GM12878 (cell line): ENCODE measurements around the gene PTX4. TPM values are rescaled to one million over a fixed set of nuclear protein-coding genes. Genes with fewer than 3 reads are reported as not detected.

Experiments used
- ATAC-seq: fragments of 200-7000 bp; cut with Tn5 transposase; 3 replicates; pipeline ENCODE4 v1.9.1; 2020; ENCODE audit warnings: mild to moderate bottlenecking, moderate library complexity
- BruUV-seq: library from RNA; stranded (reverse); fragments of 400-500 nt; replicated peaks from 2 replicates; lab custom pipeline; 2021; lab: Mats Ljungman, UMichigan
- CTCF ChIA-PET: fragments of 300-600 bp; sonication (Branson Sonifier 250); formaldehyde crosslinking; extraction: SDS; loops from one replicate; lab custom pipeline; 2021; ENCODE audit warnings: inconsistent platforms; lab: Yijun Ruan, JAX
- POLR2A ChIA-PET: fragments of 350-600 bp; formaldehyde crosslinking; extraction: SDS; loops from one replicate; lab custom pipeline; 2021; ENCODE audit warnings: inconsistent platforms; lab: Charles Lee
- RAD21 ChIA-PET: fragments of 300-600 bp; sonication (Branson Sonifier 250); formaldehyde crosslinking; loops from one replicate; lab custom pipeline; 2023; ENCODE audit warnings: antibody characterized with exemption; ENCODE audit not compliant: unreplicated experiment; lab: Charles Lee
- SMC1A ChIA-PET: fragments of 300-600 bp; sonication (Branson Sonifier 250); formaldehyde crosslinking; loops from one replicate; lab custom pipeline; 2023; ENCODE audit not compliant: unreplicated experiment, uncharacterized antibody; lab: Charles Lee
- DNase-seq: peaks from one replicate; pipeline ENCODE4 v3.0.0-alpha.2; 2011; ENCODE audit warnings: low read depth, low spot score
- FAIRE-seq: peaks from 3 replicates; lab custom pipeline; 2011; peaks lifted over from hg19 to GRCh38; lab: Jason Lieb, UNC
- H2AFZ ChIP-seq: 2 replicates; pipeline ENCODE4 v1.6.0; 2011; ENCODE audit warnings: low read depth, low read length, control low read depth; ENCODE audit not compliant: control insufficient read depth
- H3K27ac ChIP-seq: 2 replicates; pipeline ENCODE4 v1.5.1; 2011; ENCODE audit warnings: control low read depth; ENCODE audit not compliant: control insufficient read depth, insufficient read depth
- H3K27me3 ChIP-seq, 2 experiments: replicated peaks in 1 of 2; 2 replicates each; pipeline versions ENCODE4 v1.6.0 to v1.6.1; 2011; ENCODE audit warnings: low read length in 1 of 2; ENCODE audit not compliant: control insufficient read depth in 2 of 2, insufficient read depth in 2 of 2
- H3K36me3 ChIP-seq, 2 experiments: 2 replicates each; pipeline ENCODE4 v1.5.1; 2011; ENCODE audit warnings: low read length in 1 of 2; ENCODE audit not compliant: control insufficient read depth in 2 of 2, insufficient read depth in 2 of 2
- H3K4me1 ChIP-seq: 2 replicates; pipeline ENCODE4 v1.6.1; 2011; ENCODE audit warnings: mild to moderate bottlenecking, low read length, moderate library complexity, mixed read lengths; ENCODE audit not compliant: control insufficient read depth, insufficient read depth
- H3K4me2 ChIP-seq: 2 replicates; pipeline ENCODE4 v1.6.0; 2011; ENCODE audit warnings: control low read depth; ENCODE audit not compliant: control insufficient read depth, insufficient read depth
- H3K4me3 ChIP-seq: fragments of 200-600 bp; sonication (generic); 2 replicates; pipeline ENCODE4 v1.5.1; 2016
- H3K79me2 ChIP-seq: 2 replicates; pipeline ENCODE4 v1.6.0; 2011; ENCODE audit warnings: low read length; ENCODE audit not compliant: control insufficient read depth, insufficient read depth
- H3K9ac ChIP-seq: 2 replicates; pipeline ENCODE4 v1.8.0; 2011; ENCODE audit warnings: low read length, control low read depth, mixed read lengths; ENCODE audit not compliant: control insufficient read depth, insufficient read depth
- H3K9me3 ChIP-seq: replicated peaks from 3 replicates; pipeline ENCODE4 v1.5.1; 2011; ENCODE audit warnings: mild to moderate bottlenecking, low read length; ENCODE audit not compliant: control insufficient read depth, insufficient read depth
- H4K20me1 ChIP-seq: 2 replicates; pipeline ENCODE4 v1.6.0; 2011; ENCODE audit not compliant: control insufficient read depth, insufficient read depth
- BACH1 ChIP-seq: fragments of 450-650 bp; IDR thresholded peaks from 2 replicates; pipeline ENCODE4 v1.6.1; 2017; ENCODE audit warnings: mild to moderate bottlenecking, borderline replicate concordance
- NBN ChIP-seq: fragments of 450-650 bp; IDR thresholded peaks from 2 replicates; pipeline ENCODE4 v1.6.1; 2016
- NR2F1 ChIP-seq: fragments of 450-650 bp; conservative IDR thresholded peaks from 2 replicates; pipeline ENCODE4 v1.6.1; 2017; ENCODE audit warnings: mild to moderate bottlenecking
- POLR2A ChIP-seq: IDR thresholded peaks from 2 replicates; pipeline ENCODE4 v1.6.1; 2011; ENCODE audit warnings: low read depth, mild to moderate bottlenecking, low read length
- RB1 ChIP-seq: fragments of 450-650 bp; formaldehyde crosslinking; IDR thresholded peaks from 2 replicates; pipeline ENCODE4 v1.6.1; 2017; ENCODE audit warnings: mild to moderate bottlenecking, borderline replicate concordance
- RUNX3 ChIP-seq: IDR thresholded peaks from 2 replicates; pipeline ENCODE4 v1.6.1; 2012; ENCODE audit warnings: low read length, inconsistent platforms
- ZNF24 ChIP-seq: fragments of 450-650 bp; IDR thresholded peaks from 2 replicates; pipeline ENCODE4 v1.6.1; 2017; ENCODE audit warnings: antibody characterized with exemption, mild to moderate bottlenecking
- WGBS: methylation state at CpG from one replicate; pipeline ENCODE4 v1.1.6; 2016; ENCODE audit warnings: low lambda C conversion rate; ENCODE audit not compliant: insufficient replicate concordance, insufficient coverage; ENCODE audit errors: missing lambda C conversion rate; 5-methylcytosine and 5-hydroxymethylcytosine counted together
- in situ Hi-C: fragments of 300-500 bp; cut with MboI; formaldehyde crosslinking; loops from 9 replicates; pipeline ENCODE4 v1.14.3; 2018; ENCODE audit warnings: mixed read lengths
- intact Hi-C: fragments of 100-400 bp; cut with micrococcal nuclease; formaldehyde crosslinking; loops from one replicate; pipeline ENCODE4 v1.14.2; 2022; ENCODE audit not compliant: unreplicated experiment
- polyA plus RNA-seq, 11 experiments: library from polyadenylated mRNA; depleted of rRNA in 4 of 11; unstranded in 6 of 11; stranded (reverse) in 5 of 11; fragments of >200 nt; fragmentation: Nextera tagmentation in 4 of 11; fragmentation: Illumina TruSeq in 1 of 11; extraction: Ambion mirVana in 4 of 11; extraction: Trizol in 1 of 11; gene quantifications; 1 replicate in 1 of 11; 2 replicates in 10 of 11; pipeline versions ENCODE4 v1.2.1 to v1.2.3, GENCODE V29; 2011 to 2016; ENCODE audit warnings: inconsistent platforms in 2 of 11, missing spikeins in 2 of 11, low read depth in 1 of 11
- total RNA-seq, 4 experiments: library from RNA; depleted of rRNA in 3 of 4; stranded (reverse); fragments of >200 nt in 3 of 4; fragmentation: Illumina TruSeq in 1 of 4; extraction: Trizol in 1 of 4; gene quantifications; 2 replicates each; pipeline versions ENCODE4 v1.2.1 to v1.2.3, GENCODE V29; 2013 to 2021

Gene PTX4
- total and polyA plus RNA-seq, 10 of the 15 experiments (the other 5 are each of a cell fraction or from before 2014, with no cell fraction given): not detected

GRCh38 chr16:1514507-1514906 lies 25.8 kb upstream of the PTX4 start:
- H3K9me3 ChIP-seq: no peaks in the 10 kb centered on the region; the same call in 2 of the 3 replicates
- RAD21 ChIA-PET: no interaction called here
- no TSS peak for BruUV-seq
- POLR2A ChIA-PET: no interaction called here
- TF ChIP-seq NR2F1 (no peak), NBN (no peak)
- TF ChIP-seq, all 136 proteins: peak for 0
- no peak overlapping the region for H2AFZ ChIP-seq
- H3K27ac ChIP-seq: no peak overlapping the region
- H3K4me2 ChIP-seq: no peak overlapping the region
- FAIRE-seq: no peak
- no peaks in the 10 kb centered on the region for H3K79me2 ChIP-seq
- H3K9ac ChIP-seq: no peak overlapping the region
- H4K20me1 ChIP-seq: no peaks in the 10 kb centered on the region
- in situ Hi-C loops (no loop called here), intact Hi-C loops (no loop called here)
- no peaks in the 10 kb centered on the region for H3K27me3 ChIP-seq
- no peaks in the 10 kb centered on the region for H3K36me3 ChIP-seq
- H3K4me1 ChIP-seq: no peaks in the 10 kb centered on the region
- 93% methylated on average over 3 of the region's 3 CpGs for WGBS
- no peak for DNase-seq
- ATAC-seq: no peak
- SMC1A ChIA-PET: no interaction called here
- CTCF ChIA-PET: no interaction called here
- H3K4me3 ChIP-seq: no peak overlapping the region

GRCh38 chr16:1512774-1513173 lies 24.0 kb upstream of the PTX4 start:
- POLR2A ChIA-PET: no interaction called here
- SMC1A ChIA-PET: no interaction called here
- no peak for TF ChIP-seq RUNX3
- TF ChIP-seq POLR2A: 0 out of 2 replicates have a peak, but pooled peaks have one; percentile 28
- TF ChIP-seq RB1: no peak
- no peak for TF ChIP-seq BACH1
- no peak for TF ChIP-seq ZNF24
- H2AFZ ChIP-seq: no peak overlapping the region
- no peak overlapping the region for H3K27ac ChIP-seq
- WGBS: 95% methylated on average over 15 of the region's 15 CpGs
- intact Hi-C loops: no loop called here
- H3K4me1 ChIP-seq: no peaks in the 10 kb centered on the region
- H3K79me2 ChIP-seq: no peaks in the 10 kb centered on the region
- H4K20me1 ChIP-seq: no peaks in the 10 kb centered on the region
- no peak overlapping the region for H3K4me3 ChIP-seq
- BruUV-seq: no TSS peak
- no peak overlapping the region for H3K9ac ChIP-seq
- DNase-seq: no peak
- no peaks in the 10 kb centered on the region for H3K36me3 ChIP-seq
- ATAC-seq: no peak
- CTCF ChIA-PET: no interaction called here
- RAD21 ChIA-PET: no interaction called here
- no peaks in the 10 kb centered on the region; the same call in 2 of the 3 replicates for H3K9me3 ChIP-seq
- no peaks in the 10 kb centered on the region for H3K27me3 ChIP-seq
- FAIRE-seq: no peak
- in situ Hi-C loops: no loop called here
- H3K4me2 ChIP-seq: no peak overlapping the region
